ENCODE results near the gene PFKL.

PFKL gene

GRCh38 chr21:44299458-44300261 lies at the start of gene PFKL:
TSS of gene PFKL (plus strand) at chr21:44300053. CDS start at chr21:44300106, 53 bp downstream.
- peak; percentile 30 for DNase-seq

- DNase-seq: no peak
Observed at GRCh38 chr21:44253832-44254710, 45.8 kb upstream of the PFKL start.

- DNase-seq: no peak
Observed at GRCh38 chr21:44255511-44255981, 44.3 kb upstream of the PFKL start.

GRCh38 chr21:44258056-44258725 lies 41.7 kb upstream of the PFKL start:
- no peak for DNase-seq

- DNase-seq: no peak
Observed at GRCh38 chr21:44259082-44259705, 40.7 kb upstream of the PFKL start.

- no peak for DNase-seq
Observed at GRCh38 chr21:44260066-44260465, 39.8 kb upstream of the PFKL start.

- no peak for DNase-seq
Observed at GRCh38 chr21:44260791-44261631, 38.8 kb upstream of the PFKL start.

GRCh38 chr21:44261675-44262295 lies 38.1 kb upstream of the PFKL start, which contains the start of gene DNMT3L:
TSS of gene DNMT3L (minus strand) at chr21:44261897. CDS start at chr21:44261259, 638 bp downstream.
- no peak for DNase-seq

GRCh38 chr21:44262338-44263056 lies 37.4 kb upstream of the PFKL start:
- DNase-seq: no peak

GRCh38 chr21:44263221-44263760 lies 36.6 kb upstream of the PFKL start:
- no peak for DNase-seq

GRCh38 chr21:44263768-44264167 lies 36.1 kb upstream of the PFKL start:
- DNase-seq: no peak

GRCh38 chr21:44265734-44266270 lies 34.1 kb upstream of the PFKL start:
- DNase-seq: no peak

GRCh38 chr21:44267655-44268142 lies 32.2 kb upstream of the PFKL start:
- no peak for DNase-seq

GRCh38 chr21:44269090-44269489 lies 30.8 kb upstream of the PFKL start:
- no peak for DNase-seq

- DNase-seq: no peak
Observed at GRCh38 chr21:44271558-44272283, 28.1 kb upstream of the PFKL start.

GRCh38 chr21:44272284-44272858 lies 27.5 kb upstream of the PFKL start:
- no peak for DNase-seq

- DNase-seq: no peak
Observed at GRCh38 chr21:44273046-44273445, 26.8 kb upstream of the PFKL start.

- DNase-seq: no peak
Observed at GRCh38 chr21:44275041-44275440, 24.8 kb upstream of the PFKL start.

All from GOT3 (cell line).